HG02938 (cell line): ENCODE results near the gene GSC2.

Experiments used
- ATAC-seq: cut with Tn5 transposase; IDR thresholded peaks from one replicate; pipeline ENCODE4 v1.9.1; 2021; ENCODE audit warnings: mild to moderate bottlenecking, moderate library complexity; ENCODE audit not compliant: unreplicated experiment

Gene GSC2

GRCh38 chr22:19103880-19104821 lies 45.9 kb downstream of the GSC2 start:
- no peak for ATAC-seq

- no peak for ATAC-seq
These were observed 51.9 kb downstream of the GSC2 start for GRCh38 chr22:19098157-19098556.

GRCh38 chr22:19097518-19097917 lies 52.6 kb downstream of the GSC2 start:
- no peak for ATAC-seq
